DLD1 (cell line): Measurements from ENCODE around the gene TMEM132E.

Experiments used
- in situ Hi-C: cut with HindIII; loops from 2 replicates; pipeline ENCODE4 v1.10.0; 2017; ENCODE audit warnings: low sequenced_read_pairs

The TMEM132E gene

GRCh38 chr17:34656801-34657200 is 77.4 kb downstream of the TMEM132E start:
- in situ Hi-C loops = no loop called here

- in situ Hi-C loops = no loop called here
These were observed 79.6 kb downstream of the TMEM132E start for GRCh38 chr17:34658811-34659560.

- in situ Hi-C loops = no loop called here
These were observed 84.3 kb downstream of the TMEM132E start for GRCh38 chr17:34663714-34664113.

GRCh38 chr17:34665150-34665806 is 85.9 kb downstream of the TMEM132E start:
- in situ Hi-C loops = no loop called here

GRCh38 chr17:34665819-34666763 is 86.7 kb downstream of the TMEM132E start:
- in situ Hi-C loops = no loop called here

GRCh38 chr17:34667656-34668055 is 88.3 kb downstream of the TMEM132E start:
- in situ Hi-C loops = no loop called here

- in situ Hi-C loops = no loop called here
These were observed 88.8 kb downstream of the TMEM132E start for GRCh38 chr17:34668206-34668605.

GRCh38 chr17:34669511-34669910 is 90.1 kb downstream of the TMEM132E start:
- in situ Hi-C loops = no loop called here

- in situ Hi-C loops = no loop called here
These were observed 91.2 kb downstream of the TMEM132E start for GRCh38 chr17:34670618-34671017.

- in situ Hi-C loops = no loop called here
These were observed 91.8 kb downstream of the TMEM132E start for GRCh38 chr17:34671191-34671590.

GRCh38 chr17:34672176-34672785 is 92.9 kb downstream of the TMEM132E start:
- in situ Hi-C loops = no loop called here

GRCh38 chr17:34673516-34673915 is 94.1 kb downstream of the TMEM132E start:
- in situ Hi-C loops = no loop called here

- in situ Hi-C loops = no loop called here
These were observed 94.9 kb downstream of the TMEM132E start for GRCh38 chr17:34673995-34674890.

GRCh38 chr17:34675143-34675542 is 95.8 kb downstream of the TMEM132E start:
- in situ Hi-C loops = no loop called here

GRCh38 chr17:34675605-34676004 is 96.2 kb downstream of the TMEM132E start:
- in situ Hi-C loops = no loop called here

GRCh38 chr17:34680151-34680550 is 100.8 kb downstream of the TMEM132E start:
- in situ Hi-C loops = no loop called here

GRCh38 chr17:34682305-34682704 is 102.9 kb downstream of the TMEM132E start:
- in situ Hi-C loops = no loop called here

GRCh38 chr17:34683390-34683789 is 104.0 kb downstream of the TMEM132E start:
- in situ Hi-C loops = no loop called here
